ENCODE data around the gene LRRK2.
A peak's percentile ranks its signal among the peaks of the same experiment; 100 is the strongest.

The LRRK2 gene

GRCh38 chr12:40229690-40230651 is 5.2 kb downstream of the LRRK2 start:
- no peak overlapping the region for H3K4me3 ChIP-seq (ENCODE audit: control insufficient read depth, low read depth, low read length)
- DNase-seq (ENCODE audit: low read depth), result no peak
- no peak for TF ChIP-seq CTCF (conservative IDR thresholded peaks at IDR 0.05; ENCODE audit: control insufficient read depth, insufficient read depth, low read depth, low read length)

GRCh38 chr12:40232602-40233001 is 7.8 kb downstream of the LRRK2 start:
- TF ChIP-seq CTCF (conservative IDR thresholded peaks at IDR 0.05; ENCODE audit: control insufficient read depth, insufficient read depth, low read depth, low read length), result no peak
- DNase-seq (ENCODE audit: low read depth), result no peak
- H3K4me3 ChIP-seq (ENCODE audit: control insufficient read depth, low read depth, low read length), result no peak overlapping the region

- no peak for DNase-seq (ENCODE audit: low read depth)
- no peak for TF ChIP-seq CTCF (conservative IDR thresholded peaks at IDR 0.05; ENCODE audit: control insufficient read depth, insufficient read depth, low read depth, low read length)
- H3K4me3 ChIP-seq (ENCODE audit: control insufficient read depth, low read depth, low read length), result no peak overlapping the region
These were observed 9.1 kb downstream of the LRRK2 start for GRCh38 chr12:40233741-40234367.

- no peak for TF ChIP-seq CTCF (conservative IDR thresholded peaks at IDR 0.05; ENCODE audit: control insufficient read depth, insufficient read depth, low read depth, low read length)
- no peak overlapping the region for H3K4me3 ChIP-seq (ENCODE audit: control insufficient read depth, low read depth, low read length)
- DNase-seq (ENCODE audit: low read depth), result no peak
These were observed 11.6 kb downstream of the LRRK2 start for GRCh38 chr12:40236357-40236850.

GRCh38 chr12:40238266-40238902 is 13.6 kb downstream of the LRRK2 start:
- no peak for TF ChIP-seq CTCF (conservative IDR thresholded peaks at IDR 0.05; ENCODE audit: control insufficient read depth, insufficient read depth, low read depth, low read length)
- no peak overlapping the region for H3K4me3 ChIP-seq (ENCODE audit: control insufficient read depth, low read depth, low read length)
- peak; percentile 21 for DNase-seq (ENCODE audit: low read depth)

GRCh38 chr12:40238979-40239378 is 14.2 kb downstream of the LRRK2 start:
- no peak overlapping the region for H3K4me3 ChIP-seq (ENCODE audit: control insufficient read depth, low read depth, low read length)
- TF ChIP-seq CTCF (conservative IDR thresholded peaks at IDR 0.05; ENCODE audit: control insufficient read depth, insufficient read depth, low read depth, low read length), result no peak
- DNase-seq (ENCODE audit: low read depth), result no peak

Measured in fibroblast of mammary gland (primary cell).